H9 (cell line): ENCODE measurements around the gene GCLC. TPM values are rescaled to one million over a fixed set of nuclear protein-coding genes. Genes with fewer than 3 reads are reported as not detected.
"Not testable (repeated sequence)": the region's sequence is repeated elsewhere in the genome, so short reads cannot be mapped to it uniquely, and the experiment has no call there.

Source experiments
- DNase-seq: peaks from one replicate; pipeline ENCODE4 v3.0.0-alpha.2; 2017
- H2AFZ ChIP-seq: one replicate; pipeline ENCODE4 v1.6.1; 2013; ENCODE audit warnings: mild to moderate bottlenecking, low read length, control low read depth, moderate library complexity
- H2AK5ac ChIP-seq: 2 replicates; pipeline ENCODE4 v1.6.1; 2013; ENCODE audit warnings: low read length, control low read depth, mixed read lengths; ENCODE audit not compliant: insufficient read length
- H2BK120ac ChIP-seq: one replicate; pipeline ENCODE4 v1.6.1; 2013; ENCODE audit warnings: low read depth, mild to moderate bottlenecking, low read length, control low read depth, inconsistent platforms; ENCODE audit not compliant: poor library complexity, severe bottlenecking
- H2BK12ac ChIP-seq: 2 replicates; pipeline ENCODE4 v1.6.1; 2013; ENCODE audit warnings: low read length, control low read depth, mixed read lengths, low read depth; ENCODE audit not compliant: insufficient read length
- H2BK15ac ChIP-seq: 2 replicates; pipeline ENCODE4 v1.6.1; 2013; ENCODE audit warnings: low read depth, low read length, control low read depth
- H2BK20ac ChIP-seq: one replicate; pipeline ENCODE4 v1.6.1; 2013; ENCODE audit warnings: low read depth, mild to moderate bottlenecking, low read length, control low read depth, inconsistent platforms; ENCODE audit not compliant: poor library complexity, severe bottlenecking
- H2BK5ac ChIP-seq: 2 replicates; pipeline ENCODE4 v1.6.1; 2013; ENCODE audit warnings: low read length, control low read depth, mixed read lengths; ENCODE audit not compliant: insufficient read length
- H3K14ac ChIP-seq: 2 replicates; pipeline ENCODE4 v1.6.1; 2013; ENCODE audit warnings: low read length, control low read depth; ENCODE audit not compliant: insufficient read depth
- H3K18ac ChIP-seq: 2 replicates; pipeline ENCODE4 v1.6.1; 2013; ENCODE audit warnings: low read depth, mild to moderate bottlenecking, mixed read lengths, low read length, control low read depth; ENCODE audit not compliant: insufficient read length
- H3K23ac ChIP-seq: 2 replicates; pipeline ENCODE4 v1.6.1; 2013; ENCODE audit warnings: low read length, control low read depth, mixed read lengths, low read depth; ENCODE audit not compliant: insufficient read length
- H3K23me2 ChIP-seq: 2 replicates; pipeline ENCODE4 v1.6.1; 2013; ENCODE audit warnings: low read depth, mild to moderate bottlenecking, mixed read lengths, low read length, control low read depth; ENCODE audit not compliant: insufficient read length, poor library complexity, severe bottlenecking
- H3K27ac ChIP-seq: 2 replicates; pipeline ENCODE4 v1.5.1; 2013; ENCODE audit warnings: low read length, control low read depth, mixed read lengths, low read depth; ENCODE audit not compliant: insufficient read length
- H3K27me3 ChIP-seq: 2 replicates; pipeline ENCODE4 v1.6.1; 2013; ENCODE audit warnings: low read length, control low read depth, inconsistent platforms; ENCODE audit not compliant: insufficient read depth
- H3K4ac ChIP-seq: 2 replicates; pipeline ENCODE4 v1.6.1; 2013; ENCODE audit warnings: low read depth, mild to moderate bottlenecking, control low read depth, inconsistent platforms, low read length, moderate library complexity
- H3K4me1 ChIP-seq: 2 replicates; pipeline ENCODE4 v1.6.1; 2013; ENCODE audit warnings: low read length, control low read depth, inconsistent platforms; ENCODE audit not compliant: insufficient read depth
- H3K4me2 ChIP-seq: 2 replicates; pipeline ENCODE4 v1.6.1; 2013; ENCODE audit warnings: low read length, control low read depth, mixed read lengths; ENCODE audit not compliant: insufficient read length, insufficient read depth
- H3K56ac ChIP-seq: 2 replicates; pipeline ENCODE4 v1.6.1; 2013; ENCODE audit warnings: low read depth, mild to moderate bottlenecking, mixed read lengths, low read length, control low read depth; ENCODE audit not compliant: insufficient read length
- H3K79me1 ChIP-seq: 2 replicates; pipeline ENCODE4 v1.6.1; 2013; ENCODE audit warnings: low read depth, mild to moderate bottlenecking, moderate library complexity, low read length, control low read depth, inconsistent platforms; ENCODE audit not compliant: insufficient read depth, poor library complexity, severe bottlenecking
- H3K79me2 ChIP-seq: 2 replicates; pipeline ENCODE4 v1.6.1; 2013; ENCODE audit warnings: low read length, control low read depth, inconsistent platforms; ENCODE audit not compliant: insufficient read depth
- H3K9ac ChIP-seq: 2 replicates; pipeline ENCODE4 v1.6.1; 2013; ENCODE audit warnings: low read length, control low read depth, mixed read lengths; ENCODE audit not compliant: insufficient read length; ENCODE audit errors: extremely low read depth
- H3K9me3 ChIP-seq: one replicate; pipeline ENCODE4 v1.6.1; 2013; ENCODE audit warnings: low read depth, low read length, inconsistent platforms; ENCODE audit not compliant: control insufficient read depth
- H3T11ph ChIP-seq: one replicate; pipeline ENCODE4 v1.6.1; 2013; ENCODE audit warnings: mild to moderate bottlenecking, low read length, control low read depth, inconsistent platforms
- H4K20me1 ChIP-seq: one replicate; pipeline ENCODE4 v1.6.1; 2013; ENCODE audit not compliant: control insufficient read depth, insufficient read length, insufficient read depth
- H4K5ac ChIP-seq: 2 replicates; pipeline ENCODE4 v1.6.1; 2013; ENCODE audit warnings: low read depth, mild to moderate bottlenecking, mixed read lengths, low read length, control low read depth; ENCODE audit not compliant: insufficient read length
- H4K8ac ChIP-seq: replicated peaks from 2 replicates; pipeline ENCODE4 v1.6.1; 2013; ENCODE audit warnings: low read length, control low read depth, mixed read lengths, low read depth; ENCODE audit not compliant: insufficient read length
- H4K91ac ChIP-seq: 2 replicates; pipeline ENCODE4 v1.6.1; 2013; ENCODE audit warnings: low read depth, mild to moderate bottlenecking, moderate library complexity, mixed read lengths, low read length, control low read depth; ENCODE audit not compliant: insufficient read length
- H3K27ac Mint-ChIP-seq, 3 experiments: 2 replicates in 2 of 3; 3 replicates in 1 of 3; pipeline ENCODE4 v1.8.0; 2020 to 2021; ENCODE audit warnings: mixed read lengths in 3 of 3, mild to moderate bottlenecking in 1 of 3, moderate library complexity in 1 of 3
- H3K27me3 Mint-ChIP-seq: 2 replicates; pipeline ENCODE4 v1.8.0; 2021; ENCODE audit warnings: low read depth, mild to moderate bottlenecking, moderate library complexity, mixed read lengths
- H3K36me3 Mint-ChIP-seq, 3 experiments: 2 replicates in 2 of 3; 3 replicates in 1 of 3; pipeline ENCODE4 v1.8.0; 2020 to 2021; ENCODE audit warnings: low read depth in 3 of 3, mixed read lengths in 3 of 3; ENCODE audit not compliant: insufficient read depth in 1 of 3
- H3K4me1 Mint-ChIP-seq, 2 experiments: 2 replicates each; pipeline ENCODE4 v1.8.0; 2020; ENCODE audit warnings: mixed read lengths in 2 of 2
- H3K4me3 Mint-ChIP-seq, 2 experiments: 2 replicates in 1 of 2; 3 replicates in 1 of 2; pipeline ENCODE4 v1.8.0; 2020 to 2021; ENCODE audit warnings: mild to moderate bottlenecking in 2 of 2, mixed read lengths in 2 of 2, moderate library complexity in 1 of 2
- H3K9me3 Mint-ChIP-seq, 2 experiments: 2 replicates in 1 of 2; 3 replicates in 1 of 2; pipeline ENCODE4 v1.8.0; 2020; ENCODE audit warnings: mild to moderate bottlenecking in 2 of 2, mixed read lengths in 2 of 2, moderate library complexity in 1 of 2
- WGBS: extraction: QIAGEN DNeasy Blood & Tissue Kit; methylation state at CpG from one replicate; pipeline ENCODE4 v1.1.7; 2013; ENCODE audit warnings: missing lambda C conversion rate, low lambda C conversion rate, mixed read lengths; ENCODE audit not compliant: insufficient read length; ENCODE audit errors: extremely low coverage; 5-methylcytosine and 5-hydroxymethylcytosine counted together
- total RNA-seq: library from RNA; stranded (reverse); gene quantifications from 2 replicates; pipeline ENCODE4 v1.2.1, GENCODE V29; 2021
- TF ChIP-seq, protein P1 (sequence below): fragments of 200-600 bp; sonication (generic); conservative IDR thresholded peaks from 3 replicates; pipeline ENCODE4 v1.8.0; 2021; ENCODE audit warnings: antibody characterized with exemption, mild to moderate bottlenecking

Gene GCLC
- total RNA-seq, 1 experiment from 2014 or later, result 55.5 TPM

DNA sequence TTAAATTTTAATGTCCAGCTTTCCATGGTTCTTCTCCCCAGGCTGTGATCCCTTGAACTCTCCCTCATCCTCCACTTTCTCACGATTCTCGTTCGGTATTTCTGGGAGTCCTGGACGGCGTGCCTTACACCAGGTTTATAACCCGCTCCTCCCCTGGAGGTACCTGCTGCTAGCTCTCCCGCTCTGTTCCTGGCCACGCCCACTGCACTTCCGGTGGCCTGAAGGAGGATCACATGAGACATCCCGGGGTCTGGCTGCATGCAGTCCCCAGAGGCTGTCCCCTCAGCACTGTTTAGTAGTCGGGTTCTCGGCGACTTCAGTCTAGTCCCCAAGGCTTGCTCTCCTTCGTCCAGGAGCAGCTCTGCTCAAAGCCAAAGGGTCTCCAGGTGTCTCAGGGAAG lies 28.4 kb upstream of the GCLC start:
- DNase-seq, result peak; percentile 63
- Mint-ChIP-seq H3K36me3 (peaks cover 2 to 5% (median 4%) of the 10 kb centered on the region in 3 experiments; a peak in 5 of 7 replicates), H3K9me3 (peaks cover 3% of the 10 kb centered on the region in 2 experiments; a peak in 3 of 5 replicates), H3K27ac (no peak overlapping the region; a peak in 2 of 7 replicates), H3K4me1 (peaks cover 5 to 6% of the 10 kb centered on the region in 2 experiments), H3K27me3 (peaks cover 3% of the 10 kb centered on the region), H3K4me3 (no peak overlapping the region)
- no peak overlapping the region for H2AK5ac ChIP-seq
- no peak overlapping the region; the same call in 1 of the 2 replicates for H3K14ac ChIP-seq
- H2BK12ac ChIP-seq, result no peak overlapping the region
- H3K79me2 ChIP-seq, result no peaks in the 10 kb centered on the region
- no peak overlapping the region for H3K27ac ChIP-seq
- H3K9me3 ChIP-seq, result no peaks in the 10 kb centered on the region
- H4K91ac ChIP-seq, result no peak overlapping the region
- H3K4ac ChIP-seq, result no peak overlapping the region
- no peak overlapping the region for H2BK5ac ChIP-seq
- H3K27me3 ChIP-seq, result no peaks in the 10 kb centered on the region
- H3K56ac ChIP-seq, result no peak overlapping the region
- no peak overlapping the region for H2BK15ac ChIP-seq
- no peak overlapping the region for H3K18ac ChIP-seq
- WGBS, result no CpG with 5 or more reads among the region's 14 CpGs
- no peak overlapping the region for H4K8ac ChIP-seq
- H3K79me1 ChIP-seq, result no peaks in the 10 kb centered on the region
- H2AFZ ChIP-seq, result peak overlapping the region; percentile 92
- H4K20me1 ChIP-seq, result no peaks in the 10 kb centered on the region
- no peak overlapping the region for H4K5ac ChIP-seq
- H3T11ph ChIP-seq, result no peak overlapping the region
- no peak overlapping the region for H3K9ac ChIP-seq
- no peak overlapping the region for H3K23ac ChIP-seq
- no peak overlapping the region for H3K4me2 ChIP-seq
- H3K23me2 ChIP-seq, result no peaks in the 10 kb centered on the region
- H2BK20ac ChIP-seq, result no peak overlapping the region
- H2BK120ac ChIP-seq, result no peak overlapping the region
- H3K4me1 ChIP-seq, result no peaks in the 10 kb centered on the region
- TF ChIP-seq, protein P1, sequence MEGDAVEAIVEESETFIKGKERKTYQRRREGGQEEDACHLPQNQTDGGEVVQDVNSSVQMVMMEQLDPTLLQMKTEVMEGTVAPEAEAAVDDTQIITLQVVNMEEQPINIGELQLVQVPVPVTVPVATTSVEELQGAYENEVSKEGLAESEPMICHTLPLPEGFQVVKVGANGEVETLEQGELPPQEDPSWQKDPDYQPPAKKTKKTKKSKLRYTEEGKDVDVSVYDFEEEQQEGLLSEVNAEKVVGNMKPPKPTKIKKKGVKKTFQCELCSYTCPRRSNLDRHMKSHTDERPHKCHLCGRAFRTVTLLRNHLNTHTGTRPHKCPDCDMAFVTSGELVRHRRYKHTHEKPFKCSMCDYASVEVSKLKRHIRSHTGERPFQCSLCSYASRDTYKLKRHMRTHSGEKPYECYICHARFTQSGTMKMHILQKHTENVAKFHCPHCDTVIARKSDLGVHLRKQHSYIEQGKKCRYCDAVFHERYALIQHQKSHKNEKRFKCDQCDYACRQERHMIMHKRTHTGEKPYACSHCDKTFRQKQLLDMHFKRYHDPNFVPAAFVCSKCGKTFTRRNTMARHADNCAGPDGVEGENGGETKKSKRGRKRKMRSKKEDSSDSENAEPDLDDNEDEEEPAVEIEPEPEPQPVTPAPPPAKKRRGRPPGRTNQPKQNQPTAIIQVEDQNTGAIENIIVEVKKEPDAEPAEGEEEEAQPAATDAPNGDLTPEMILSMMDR, result no peak

GRCh38 chr6:53572379-53572778 lies 27.5 kb upstream of the GCLC start:
- H2AK5ac ChIP-seq, H3K27ac ChIP-seq, H3K4me1 Mint-ChIP-seq, H3K27ac Mint-ChIP-seq, H3K79me1 ChIP-seq, H2BK12ac ChIP-seq, DNase-seq, H2BK15ac ChIP-seq, H3K9me3 Mint-ChIP-seq, H4K5ac ChIP-seq, H4K8ac ChIP-seq, H3K27me3 ChIP-seq, H3K56ac ChIP-seq, H4K20me1 ChIP-seq, H3K9ac ChIP-seq, H3K23me2 ChIP-seq, H3K36me3 Mint-ChIP-seq, H2BK5ac ChIP-seq, H3K4me2 ChIP-seq, H2AFZ ChIP-seq, H3K9me3 ChIP-seq, H2BK120ac ChIP-seq, H3K4me3 Mint-ChIP-seq, H3K4me1 ChIP-seq, H3K23ac ChIP-seq, H3K79me2 ChIP-seq, H3K4ac ChIP-seq, H4K91ac ChIP-seq, H2BK20ac ChIP-seq, H3K18ac ChIP-seq, H3K27me3 Mint-ChIP-seq, H3K14ac ChIP-seq, H3T11ph ChIP-seq: not testable (repeated sequence)
- WGBS, result no CpG with 5 or more reads among the region's 3 CpGs
